CD14-positive monocyte (primary cell): ENCODE data around the gene NR6A1. TPM values are rescaled to one million over a fixed set of nuclear protein-coding genes. Genes with fewer than 3 reads are reported as not detected.

Source experiments
- DNase-seq, 3 donors: peaks; one replicate each; pipeline ENCODE4 v3.0.0-alpha.2; 2011 to 2022
- H2AFZ ChIP-seq: 2 replicates; pipeline ENCODE4 v1.6.0; 2012; ENCODE audit warnings: mild to moderate bottlenecking, low read depth, low read length, inconsistent platforms; ENCODE audit not compliant: insufficient read depth, poor library complexity, severe bottlenecking
- H3K27ac ChIP-seq, 2 donors: 1 replicate in 1 of 2; 2 replicates in 1 of 2; pipeline ENCODE4 v1.5.1; 2012 to 2013; ENCODE audit warnings: low read length in 2 of 2, control low read depth in 1 of 2, inconsistent platforms in 1 of 2, low read depth in 1 of 2, mild to moderate bottlenecking in 1 of 2
- H3K27me3 ChIP-seq, 2 donors: one replicate each; pipeline versions ENCODE4 v1.6.0 to v1.6.1; 2011 to 2013; ENCODE audit warnings: low read length in 2 of 2; ENCODE audit not compliant: control insufficient read depth in 2 of 2, insufficient read depth in 2 of 2
- H3K36me3 ChIP-seq, 2 donors: replicated peaks in 1 of 2; 1 replicate in 1 of 2; 2 replicates in 1 of 2; pipeline versions ENCODE4 v1.5.1 to v1.6.1; 2012 to 2013; ENCODE audit warnings: low read length in 2 of 2, control low read depth in 1 of 2, inconsistent platforms in 1 of 2, mild to moderate bottlenecking in 1 of 2; ENCODE audit not compliant: insufficient read depth in 2 of 2, control insufficient read depth in 1 of 2
- H3K4me1 ChIP-seq, 2 donors: 1 replicate in 1 of 2; 2 replicates in 1 of 2; pipeline versions ENCODE4 v1.5.1 to v1.6.1; 2012 to 2013; ENCODE audit warnings: low read length in 2 of 2, control low read depth in 1 of 2, inconsistent platforms in 1 of 2, mild to moderate bottlenecking in 1 of 2, moderate library complexity in 1 of 2; ENCODE audit not compliant: insufficient read depth in 2 of 2, control insufficient read depth in 1 of 2
- H3K4me2 ChIP-seq: replicated peaks from 2 replicates; pipeline ENCODE3; 2012; ENCODE audit warnings: low read length, moderate library complexity, mild to moderate bottlenecking; ENCODE audit not compliant: poor library complexity, severe bottlenecking; ENCODE audit errors: extremely low read depth
- H3K4me3 ChIP-seq, 3 experiments: fragments of 200-600 bp in 1 of 3; sonication (generic) in 1 of 3; replicated peaks in 1 of 3; 1 replicate in 2 of 3; 2 replicates in 1 of 3; pipeline ENCODE4 v1.5.1; 2011 to 2013; ENCODE audit warnings: low read length in 3 of 3, mild to moderate bottlenecking in 3 of 3, control low read depth in 2 of 3, low read depth in 2 of 3, inconsistent platforms in 1 of 3, moderate library complexity in 1 of 3
- H3K79me2 ChIP-seq: 2 replicates; pipeline ENCODE4 v1.6.0; 2012; ENCODE audit warnings: mild to moderate bottlenecking, control low read depth, inconsistent platforms, low read length, moderate library complexity; ENCODE audit not compliant: insufficient read depth
- H3K9ac ChIP-seq: 2 replicates; pipeline ENCODE4 v1.6.0; 2017; ENCODE audit warnings: low read length, mild to moderate bottlenecking; ENCODE audit not compliant: insufficient read depth, poor library complexity, severe bottlenecking
- H3K9me3 ChIP-seq, 2 donors: replicated peaks in 1 of 2; 1 replicate in 1 of 2; 2 replicates in 1 of 2; pipeline versions ENCODE4 v1.5.1 to v1.6.1; 2012 to 2013; ENCODE audit warnings: low read length in 2 of 2, control low read depth in 1 of 2; ENCODE audit not compliant: control insufficient read depth in 1 of 2, insufficient read depth in 1 of 2
- H4K20me1 ChIP-seq: 2 replicates; pipeline ENCODE4 v1.6.0; 2012; ENCODE audit warnings: mild to moderate bottlenecking, low read length, control low read depth, moderate library complexity; ENCODE audit not compliant: insufficient read depth
- H3K27ac Mint-ChIP-seq, 7 donors: one replicate each; pipeline ENCODE4 v1.8.0; 2020; ENCODE audit warnings: mild to moderate bottlenecking in 7 of 7, mixed read lengths in 7 of 7, moderate library complexity in 6 of 7, inconsistent platforms in 2 of 7
- H3K27me3 Mint-ChIP-seq, 3 donors: one replicate each; pipeline ENCODE4 v1.8.0; 2021 to 2022; ENCODE audit warnings: low read depth in 3 of 3, mild to moderate bottlenecking in 3 of 3, mixed read lengths in 3 of 3, moderate library complexity in 3 of 3, inconsistent platforms in 1 of 3
- H3K36me3 Mint-ChIP-seq, 2 donors: one replicate each; pipeline ENCODE4 v1.8.0; 2020; ENCODE audit warnings: mixed read lengths in 2 of 2, inconsistent platforms in 1 of 2, mild to moderate bottlenecking in 1 of 2
- H3K4me1 Mint-ChIP-seq: one replicate; pipeline ENCODE4 v1.8.0; 2020; ENCODE audit warnings: mild to moderate bottlenecking, mixed read lengths
- H3K4me3 Mint-ChIP-seq, 2 donors: one replicate each; pipeline ENCODE4 v1.8.0; 2020; ENCODE audit warnings: mild to moderate bottlenecking in 2 of 2, mixed read lengths in 2 of 2, moderate library complexity in 1 of 2
- H3K9me3 Mint-ChIP-seq, 7 donors: one replicate each; pipeline ENCODE4 v1.8.0; 2020 to 2022; ENCODE audit warnings: mixed read lengths in 7 of 7, mild to moderate bottlenecking in 6 of 7, moderate library complexity in 6 of 7, inconsistent platforms in 2 of 7
- CTCF ChIP-seq: fragments of 200-600 bp; IDR thresholded peaks from one replicate; pipeline ENCODE4 v1.8.0; 2022; ENCODE audit warnings: antibody characterized with exemption, mild to moderate bottlenecking
- WGBS: methylation state at CpG from one replicate; pipeline ENCODE4 v1.1.5; 2013; ENCODE audit warnings: missing lambda C conversion rate; ENCODE audit not compliant: insufficient coverage; 5-methylcytosine and 5-hydroxymethylcytosine counted together
- intact Hi-C, 2 donors: fragments of 100-400 bp; cut with micrococcal nuclease; formaldehyde crosslinking; loops; one replicate each; pipeline versions ENCODE4 v1.15.0 to v1.15.1; 2023
- polyA plus RNA-seq, 3 donors: library from polyadenylated mRNA; depleted of rRNA in 1 of 3; unstranded in 2 of 3; stranded (reverse) in 1 of 3; fragments of 300-500 nt in 2 of 3; fragments of >200 nt in 1 of 3; fragmentation: Illumina TruSeq in 2 of 3; gene quantifications; 1 replicate in 2 of 3; 2 replicates in 1 of 3; pipeline ENCODE4 v1.2.3, GENCODE V29; 2012 to 2021

NR6A1 gene
- polyA plus RNA-seq, 3 donors, result 0.15 to 2.9 (median 0.28) TPM

GRCh38 chr9:124531115-124531514 lies 240.0 kb downstream of the NR6A1 start:
- TF ChIP-seq CTCF, result no peak
- no peaks in the 10 kb centered on the region for H4K20me1 ChIP-seq
- 100% methylated on average over 2 of the region's 2 CpGs for whole genome bisulfite sequencing
- no peak overlapping the region for H2AFZ ChIP-seq
- no peak overlapping the region for H3K4me3 ChIP-seq
- H3K27ac Mint-ChIP-seq, result no peak overlapping the region
- peaks cover 0 to 7% of the 10 kb centered on the region in 2 donors for H3K36me3 ChIP-seq
- no peak overlapping the region for H3K4me3 Mint-ChIP-seq
- H3K4me1 ChIP-seq, result no peaks in the 10 kb centered on the region
- no peaks in the 10 kb centered on the region for H3K27me3 ChIP-seq
- no peak overlapping the region for H3K9ac ChIP-seq
- H3K9me3 ChIP-seq, result no peaks in the 10 kb centered on the region
- no peaks in the 10 kb centered on the region for H3K27me3 Mint-ChIP-seq
- intact Hi-C loops, result no loop called here
- H3K27ac ChIP-seq, result no peak overlapping the region
- no peaks in the 10 kb centered on the region for H3K9me3 Mint-ChIP-seq
- H3K79me2 ChIP-seq, result no peaks in the 10 kb centered on the region
- peaks cover 5 to 22% of the 10 kb centered on the region in 2 donors for H3K36me3 Mint-ChIP-seq
- no peak for DNase-seq
- H3K4me1 Mint-ChIP-seq, result no peaks in the 10 kb centered on the region
- H3K4me2 ChIP-seq, result no peak overlapping the region

DNA sequence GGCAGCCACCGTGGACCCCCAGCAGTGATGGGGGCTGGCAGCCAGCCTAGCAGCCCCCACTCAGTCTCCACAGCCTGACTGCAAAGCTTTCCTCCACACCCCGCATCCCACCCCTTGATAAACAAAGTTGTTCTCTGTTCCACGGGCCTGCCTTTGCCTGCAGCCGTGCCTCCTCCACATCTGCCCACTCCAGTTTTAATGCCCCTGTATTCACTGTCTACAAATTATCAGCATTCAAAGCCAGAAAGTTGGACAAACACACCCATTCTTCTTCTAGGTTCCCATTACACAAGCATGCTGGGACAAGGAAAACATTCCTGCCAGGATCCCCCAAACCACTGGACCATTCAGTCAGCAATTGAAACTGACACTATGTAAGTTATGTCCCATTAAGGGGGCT lies 240.9 kb downstream of the NR6A1 start:
- TF ChIP-seq CTCF, result no peak
- no peaks in the 10 kb centered on the region for H3K27me3 ChIP-seq
- H3K9ac ChIP-seq, result no peak overlapping the region
- peaks cover 0 to 11% of the 10 kb centered on the region in 2 donors for H3K36me3 ChIP-seq
- no peak overlapping the region for H3K27ac ChIP-seq
- H3K4me3 ChIP-seq, result no peak overlapping the region
- no peaks in the 10 kb centered on the region for H3K9me3 Mint-ChIP-seq
- no peaks in the 10 kb centered on the region for H3K4me1 ChIP-seq
- intact Hi-C loops, result no loop called here
- peaks cover 5 to 21% of the 10 kb centered on the region in 2 donors for H3K36me3 Mint-ChIP-seq
- no peak overlapping the region for H2AFZ ChIP-seq
- H3K4me2 ChIP-seq, result no peak overlapping the region
- no peaks in the 10 kb centered on the region for H3K9me3 ChIP-seq
- no peaks in the 10 kb centered on the region for H4K20me1 ChIP-seq
- no peaks in the 10 kb centered on the region for H3K4me1 Mint-ChIP-seq
- H3K27me3 Mint-ChIP-seq, result no peaks in the 10 kb centered on the region
- no peak overlapping the region for H3K4me3 Mint-ChIP-seq
- no peaks in the 10 kb centered on the region for H3K79me2 ChIP-seq
- no peak overlapping the region for H3K27ac Mint-ChIP-seq
- 96% methylated on average over 4 of the region's 4 CpGs for WGBS
- DNase-seq, result no peak
